Ishikawa (cell line): ENCODE data around the gene CACNA2D3.

Experiments
- CEBPB ChIP-seq: IDR thresholded peaks from 2 replicates; pipeline ENCODE4 v1.6.1; 2012
- CREB1 ChIP-seq: IDR thresholded peaks from 2 replicates; pipeline ENCODE4 v1.6.1; 2012; ENCODE audit warnings: low read depth
- EGR1 ChIP-seq: IDR thresholded peaks from 2 replicates; pipeline ENCODE4 v1.6.1; 2012
- EP300 ChIP-seq: IDR thresholded peaks from 2 replicates; pipeline ENCODE4 v1.6.1; 2012; ENCODE audit warnings: borderline replicate concordance
- FOXM1 ChIP-seq: IDR thresholded peaks from 2 replicates; pipeline ENCODE4 v1.6.1; 2012; ENCODE audit warnings: low read depth, borderline replicate concordance
- NFIC ChIP-seq: IDR thresholded peaks from 2 replicates; pipeline ENCODE4 v1.6.1; 2012
- RAD21 ChIP-seq: IDR thresholded peaks from 2 replicates; pipeline ENCODE4 v1.6.1; 2012; ENCODE audit warnings: low read depth
- REST ChIP-seq: IDR thresholded peaks from 2 replicates; pipeline ENCODE4 v1.6.1; 2012; ENCODE audit warnings: low read depth, mild to moderate bottlenecking
- TAF1 ChIP-seq: IDR thresholded peaks from 2 replicates; pipeline ENCODE4 v1.6.1; 2012; ENCODE audit warnings: low read depth, mild to moderate bottlenecking
- TCF12 ChIP-seq: IDR thresholded peaks from 2 replicates; pipeline ENCODE4 v1.6.1; 2012; ENCODE audit warnings: low read depth
- TEAD4 ChIP-seq: IDR thresholded peaks from 2 replicates; pipeline ENCODE4 v1.6.1; 2012
- YY1 ChIP-seq: IDR thresholded peaks from 2 replicates; pipeline ENCODE4 v1.6.1; 2012; ENCODE audit warnings: low read depth
- ZBTB7A ChIP-seq: IDR thresholded peaks from 2 replicates; pipeline ENCODE4 v1.6.1; 2012; ENCODE audit warnings: low read depth
- TF ChIP-seq, protein P1 (sequence below): IDR thresholded peaks from 2 replicates; pipeline ENCODE4 v1.6.1; 2012
- TF ChIP-seq, protein P2 (sequence below): IDR thresholded peaks from 2 replicates; pipeline ENCODE4 v1.6.1; 2012

Gene CACNA2D3

GRCh38 chr3:54846119-54846518 is 723.8 kb downstream of the CACNA2D3 start:
- TF ChIP-seq FOXM1, result no peak
- no peak for TF ChIP-seq ZBTB7A
- TF ChIP-seq EGR1, result no peak
- no peak for TF ChIP-seq CEBPB
- TF ChIP-seq TAF1, result no peak
- no peak for TF ChIP-seq YY1
- no peak for TF ChIP-seq RAD21
- TF ChIP-seq, protein P1, sequence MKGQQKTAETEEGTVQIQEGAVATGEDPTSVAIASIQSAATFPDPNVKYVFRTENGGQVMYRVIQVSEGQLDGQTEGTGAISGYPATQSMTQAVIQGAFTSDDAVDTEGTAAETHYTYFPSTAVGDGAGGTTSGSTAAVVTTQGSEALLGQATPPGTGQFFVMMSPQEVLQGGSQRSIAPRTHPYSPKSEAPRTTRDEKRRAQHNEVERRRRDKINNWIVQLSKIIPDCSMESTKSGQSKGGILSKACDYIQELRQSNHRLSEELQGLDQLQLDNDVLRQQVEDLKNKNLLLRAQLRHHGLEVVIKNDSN, result no peak
- no peak for TF ChIP-seq CREB1
- TF ChIP-seq EP300, result no peak
- TF ChIP-seq TEAD4, result no peak

DNA sequence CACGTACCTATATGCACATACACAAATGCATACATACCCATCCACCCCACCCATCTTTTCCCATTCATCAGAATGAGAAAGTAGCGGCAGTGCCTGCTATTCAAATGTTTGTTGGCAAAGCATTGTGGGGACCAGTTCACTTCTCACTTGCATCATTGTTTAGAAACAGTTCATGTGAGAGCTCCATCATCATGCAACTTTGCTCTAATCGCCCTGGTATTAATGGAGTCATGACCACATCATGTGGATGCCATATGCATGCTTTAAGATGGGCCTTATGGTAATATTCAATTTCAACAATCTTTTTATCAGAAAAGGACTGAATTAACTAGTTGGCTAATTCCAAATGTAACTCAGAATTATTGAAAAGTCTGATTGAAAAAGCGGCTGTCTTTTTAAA is 725.0 kb downstream of the CACNA2D3 start:
- no peak for TF ChIP-seq YY1
- no peak for TF ChIP-seq FOXM1
- TF ChIP-seq, protein P2, sequence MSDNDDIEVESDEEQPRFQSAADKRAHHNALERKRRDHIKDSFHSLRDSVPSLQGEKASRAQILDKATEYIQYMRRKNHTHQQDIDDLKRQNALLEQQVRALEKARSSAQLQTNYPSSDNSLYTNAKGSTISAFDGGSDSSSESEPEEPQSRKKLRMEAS, result no peak
- TF ChIP-seq EP300, result no peak
- no peak for TF ChIP-seq ZBTB7A
- TF ChIP-seq EGR1, result no peak
- TF ChIP-seq CREB1, result no peak
- TF ChIP-seq REST, result no peak
- no peak for TF ChIP-seq CEBPB
- no peak for TF ChIP-seq RAD21
- no peak for TF ChIP-seq NFIC
- TF ChIP-seq, protein P1, result no peak
- no peak for TF ChIP-seq TAF1

GRCh38 chr3:54849360-54849759 is 727.0 kb downstream of the CACNA2D3 start:
- TF ChIP-seq FOXM1, result no peak

- TF ChIP-seq RAD21 (no peak), ZBTB7A (no peak), TCF12 (no peak), NFIC (no peak), YY1 (no peak), FOXM1 (no peak), EP300 (no peak)
- TF ChIP-seq, protein P1, result no peak
These were observed 728.2 kb downstream of the CACNA2D3 start for GRCh38 chr3:54850484-54851018.

GRCh38 chr3:54853573-54854404 is 731.4 kb downstream of the CACNA2D3 start:
- TF ChIP-seq TCF12 (no peak), YY1 (no peak), REST (no peak), RAD21 (peak; percentile 78)

GRCh38 chr3:54856271-54856670 is 733.9 kb downstream of the CACNA2D3 start:
- no peak for TF ChIP-seq EP300
- TF ChIP-seq REST, result no peak
- TF ChIP-seq NFIC, result no peak
- no peak for TF ChIP-seq YY1
- TF ChIP-seq TAF1, result no peak
- TF ChIP-seq, protein P1, result no peak
- TF ChIP-seq CEBPB, result no peak
- no peak for TF ChIP-seq ZBTB7A
- TF ChIP-seq FOXM1, result no peak
- no peak for TF ChIP-seq EGR1
- TF ChIP-seq TEAD4, result no peak
- no peak for TF ChIP-seq CREB1
- no peak for TF ChIP-seq TCF12
